ENCODE results near the gene TDO2.

TDO2 gene

DNA sequence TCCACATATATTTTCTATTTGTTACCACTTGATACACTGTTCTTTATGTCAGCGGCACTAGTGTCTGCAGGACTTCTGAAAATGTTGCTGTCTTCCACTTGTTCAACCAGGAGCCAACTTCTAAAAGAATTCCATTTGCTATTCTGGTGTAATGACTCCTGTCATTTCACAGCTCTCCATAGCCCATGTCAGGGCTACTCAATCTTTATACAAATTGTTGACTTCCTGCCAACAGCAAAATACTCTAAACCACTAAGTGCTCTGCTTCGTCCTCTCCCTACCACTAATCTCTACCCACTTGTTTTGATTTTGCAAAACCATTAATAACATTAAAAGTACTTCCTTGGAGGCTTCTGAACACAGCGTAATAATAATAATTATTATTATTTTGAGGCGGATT lies 43.0 kb downstream of the TDO2 start:
- TF ChIP-seq, protein P1, sequence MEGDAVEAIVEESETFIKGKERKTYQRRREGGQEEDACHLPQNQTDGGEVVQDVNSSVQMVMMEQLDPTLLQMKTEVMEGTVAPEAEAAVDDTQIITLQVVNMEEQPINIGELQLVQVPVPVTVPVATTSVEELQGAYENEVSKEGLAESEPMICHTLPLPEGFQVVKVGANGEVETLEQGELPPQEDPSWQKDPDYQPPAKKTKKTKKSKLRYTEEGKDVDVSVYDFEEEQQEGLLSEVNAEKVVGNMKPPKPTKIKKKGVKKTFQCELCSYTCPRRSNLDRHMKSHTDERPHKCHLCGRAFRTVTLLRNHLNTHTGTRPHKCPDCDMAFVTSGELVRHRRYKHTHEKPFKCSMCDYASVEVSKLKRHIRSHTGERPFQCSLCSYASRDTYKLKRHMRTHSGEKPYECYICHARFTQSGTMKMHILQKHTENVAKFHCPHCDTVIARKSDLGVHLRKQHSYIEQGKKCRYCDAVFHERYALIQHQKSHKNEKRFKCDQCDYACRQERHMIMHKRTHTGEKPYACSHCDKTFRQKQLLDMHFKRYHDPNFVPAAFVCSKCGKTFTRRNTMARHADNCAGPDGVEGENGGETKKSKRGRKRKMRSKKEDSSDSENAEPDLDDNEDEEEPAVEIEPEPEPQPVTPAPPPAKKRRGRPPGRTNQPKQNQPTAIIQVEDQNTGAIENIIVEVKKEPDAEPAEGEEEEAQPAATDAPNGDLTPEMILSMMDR (IDR thresholded peaks at IDR 0.05), result no peak

DNA sequence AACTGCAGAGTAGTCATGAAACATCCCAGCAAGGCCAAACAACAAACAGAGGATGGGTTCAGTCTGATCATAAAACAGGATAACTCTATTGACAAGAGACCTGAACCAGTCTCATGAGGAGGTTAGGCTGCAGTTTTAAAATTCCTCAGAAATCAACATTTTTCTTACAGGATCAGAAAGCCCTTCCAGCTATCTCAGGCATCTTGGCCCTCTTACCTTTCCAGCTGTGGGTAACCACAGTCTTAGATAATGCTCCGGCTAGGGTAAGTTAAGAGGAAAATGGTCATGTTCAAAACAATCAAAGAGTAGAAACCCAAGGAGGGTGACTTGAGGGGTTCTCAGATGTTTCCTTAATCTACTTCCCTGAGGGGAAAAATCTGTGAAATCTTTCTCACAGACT lies 45.0 kb downstream of the TDO2 start:
- TF ChIP-seq, protein P1 (IDR thresholded peaks at IDR 0.05), result no peak

DNA sequence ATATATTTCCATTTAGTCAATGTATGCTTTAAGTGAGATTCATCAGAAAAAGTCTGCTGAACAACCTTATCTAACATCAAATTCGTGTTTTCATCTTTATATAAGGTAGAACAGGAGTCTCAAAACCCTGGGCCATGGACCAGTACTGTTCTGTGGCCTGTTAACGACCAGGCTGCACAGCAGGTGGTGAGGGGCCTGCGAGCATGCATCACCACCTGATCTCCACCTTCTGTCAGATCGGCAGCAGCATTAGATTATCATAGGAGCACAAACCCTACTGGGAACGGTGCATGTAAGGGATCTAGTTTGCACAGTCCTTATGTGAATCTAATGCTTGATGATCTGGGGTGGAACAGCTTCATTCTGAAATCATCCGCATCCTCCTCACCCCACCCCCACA lies 47.0 kb downstream of the TDO2 start:
- TF ChIP-seq, protein P1 (IDR thresholded peaks at IDR 0.05), result no peak

DNA sequence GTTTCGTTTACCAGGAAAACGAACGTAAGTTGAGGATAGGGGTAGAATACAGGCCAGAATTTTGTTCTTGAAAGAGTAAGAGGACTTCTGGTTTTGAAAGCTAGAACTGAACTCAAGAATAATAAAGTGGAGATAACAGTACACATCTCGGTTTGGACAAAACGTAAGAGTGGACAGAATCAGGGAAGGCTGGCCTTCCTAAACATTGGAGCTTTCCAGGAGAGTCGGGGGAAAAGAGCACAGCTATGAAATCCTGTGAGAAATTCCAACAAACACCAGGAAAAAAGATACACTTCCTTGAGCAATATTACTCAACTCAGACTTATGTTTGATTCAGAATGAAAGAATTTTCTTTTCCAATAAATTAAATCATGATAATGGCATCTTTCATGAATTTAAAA lies 49.0 kb downstream of the TDO2 start:
- TF ChIP-seq, protein P1 (IDR thresholded peaks at IDR 0.05), result no peak

DNA sequence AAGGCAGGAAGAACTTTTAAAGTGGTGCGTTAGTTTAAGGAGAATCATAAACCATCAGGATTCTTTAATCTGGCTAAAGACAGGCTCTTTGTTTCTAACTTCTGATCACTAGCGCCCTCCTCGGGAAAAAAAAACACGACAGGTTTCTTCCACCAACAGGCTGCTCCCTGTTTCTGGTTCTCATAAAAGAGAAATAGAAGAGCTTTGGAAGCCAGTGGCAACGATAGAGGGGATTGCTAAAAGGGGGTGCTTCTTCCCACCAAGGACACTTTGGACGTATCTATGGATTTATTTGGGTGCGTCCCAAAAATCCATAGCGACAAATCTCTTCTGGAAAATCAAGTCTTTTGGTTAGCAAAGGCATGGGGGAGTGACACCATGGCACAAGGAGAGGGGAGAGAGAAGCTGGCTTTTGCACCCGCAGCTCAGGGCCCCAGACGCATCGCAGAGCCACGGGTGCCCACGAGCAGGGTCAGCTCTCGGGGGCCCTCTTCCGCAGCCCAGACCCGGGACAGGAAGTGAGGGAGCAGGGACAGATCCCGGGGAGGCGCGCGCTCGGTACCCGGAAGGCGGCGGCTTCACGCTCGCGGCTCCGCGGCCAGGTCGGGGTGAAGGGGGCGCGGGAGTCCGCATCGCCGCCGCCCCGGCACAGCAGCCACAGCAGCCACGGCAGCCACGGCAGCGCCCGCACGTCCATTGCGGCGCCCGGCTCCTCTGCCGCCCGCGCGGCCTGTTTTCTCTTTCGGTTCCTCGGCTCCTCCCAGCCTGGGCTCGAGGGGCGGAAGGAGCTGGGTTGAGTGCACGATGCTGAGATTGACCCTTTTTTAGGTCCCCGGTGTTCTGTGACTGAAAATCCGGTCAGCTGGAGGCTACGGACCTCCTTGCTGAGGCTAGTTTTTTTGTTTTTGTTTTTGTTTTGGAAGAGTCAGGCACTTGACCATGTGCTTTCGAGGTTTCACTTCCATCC lies 49.9 kb downstream of the TDO2 start, which contains the start of gene CTSO:
TSS of gene CTSO (minus strand) at position 716 of the 967 bp plus-strand sequence. CDS start at position 697, 19 bp downstream.
- TF ChIP-seq, protein P1 (IDR thresholded peaks at IDR 0.05), result peak; percentile 58

DNA sequence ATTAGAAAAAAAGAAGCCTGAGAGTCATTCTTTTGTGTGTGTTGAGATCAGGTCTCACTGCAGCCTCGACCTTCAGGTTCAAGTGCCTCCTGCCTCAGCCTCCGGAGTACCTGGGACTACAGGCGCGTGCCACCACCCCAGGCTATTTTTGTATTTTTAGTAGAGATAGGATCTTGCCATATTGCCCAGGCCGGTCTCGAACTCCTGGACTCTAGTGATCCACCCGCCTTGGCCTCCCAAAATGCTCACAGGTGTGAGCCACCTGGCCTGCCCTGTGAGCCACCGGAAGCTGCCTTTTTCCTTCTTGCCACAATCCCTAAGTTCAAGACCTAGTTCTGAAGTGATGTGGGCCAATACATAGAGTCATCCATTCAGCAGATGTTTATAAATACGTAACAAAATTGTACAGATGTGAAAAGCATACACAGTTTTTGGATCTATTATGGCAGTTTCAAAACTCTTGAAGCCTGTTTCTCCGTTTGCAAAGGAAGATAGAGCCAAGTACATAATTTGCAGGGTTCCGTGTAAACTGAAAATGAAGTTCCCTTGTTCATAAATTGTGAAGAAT lies 50.7 kb downstream of the TDO2 start:
- TF ChIP-seq, protein P1 (IDR thresholded peaks at IDR 0.05), result no peak

DNA sequence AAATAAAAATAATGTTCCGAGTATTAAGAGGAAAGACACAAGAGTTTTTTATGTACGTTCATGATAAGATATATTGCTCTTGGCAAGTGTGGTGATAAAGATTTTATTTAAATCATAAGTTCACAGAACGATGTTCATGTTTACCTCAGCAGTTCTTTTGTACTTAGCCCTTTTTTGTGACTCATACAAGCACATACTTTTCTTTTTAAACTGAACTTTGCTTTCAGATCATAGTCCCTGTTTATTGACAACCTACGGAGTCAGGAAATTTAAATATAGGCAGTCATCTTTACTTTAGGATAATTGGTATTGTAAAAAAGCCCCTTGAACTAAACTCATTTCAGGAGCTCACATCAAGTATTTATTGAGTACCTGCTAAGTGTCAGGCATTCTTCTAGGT lies 51.4 kb downstream of the TDO2 start:
- TF ChIP-seq, protein P1 (IDR thresholded peaks at IDR 0.05), result no peak
